ENCODE measurements around the gene ZNRF2.
"Not testable (repeated sequence)": the region's sequence is repeated elsewhere in the genome, so short reads cannot be mapped to it uniquely, and the experiment has no call there.

ZNRF2 gene

GRCh38 chr7:30363778-30364563 lies 79.6 kb downstream of the ZNRF2 start:
- no peak for DNase-seq (ENCODE audit: low spot score)

DNA sequence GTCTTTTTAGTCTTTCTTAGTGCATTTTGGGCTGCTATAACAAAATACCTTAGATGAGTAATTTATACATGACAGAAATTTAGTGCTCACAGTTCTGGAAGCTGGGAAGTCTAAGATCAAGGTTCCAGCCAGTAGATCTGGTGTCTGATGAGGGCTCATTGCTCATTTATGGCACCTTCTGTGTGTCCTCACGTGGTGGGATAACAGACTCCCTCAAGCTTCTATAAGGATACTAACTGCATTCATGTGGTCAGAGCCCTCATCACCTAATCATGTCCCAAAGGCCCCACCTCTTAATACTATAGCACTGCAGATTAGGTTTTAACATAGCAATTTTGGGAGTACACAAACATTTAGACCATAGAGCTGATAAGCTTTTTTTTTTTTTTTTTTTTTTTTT lies 80.4 kb downstream of the ZNRF2 start:
- DNase-seq (ENCODE audit: low spot score), result no peak

DNA sequence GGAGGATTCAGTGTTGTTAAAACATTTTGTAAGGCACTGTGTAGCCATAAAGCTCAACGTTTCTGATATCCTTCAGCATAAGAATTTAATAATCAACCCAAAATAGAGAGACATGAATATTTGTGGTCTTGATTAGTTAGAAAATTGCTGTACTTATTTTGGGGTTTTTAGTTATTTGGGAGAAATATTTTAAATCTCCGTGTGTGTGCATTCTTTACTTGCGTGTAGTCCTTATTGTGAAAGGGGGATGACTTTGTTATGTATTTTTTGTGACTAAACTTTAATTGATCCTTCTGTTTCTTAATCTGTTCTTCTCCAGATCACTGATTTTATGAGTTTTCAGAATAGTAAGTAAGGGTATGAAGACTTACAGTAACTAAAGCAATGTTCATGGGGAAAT lies 81.2 kb downstream of the ZNRF2 start:
- no peak for DNase-seq (ENCODE audit: low spot score)

GRCh38 chr7:30366606-30367005 lies 82.2 kb downstream of the ZNRF2 start:
- no peak for DNase-seq (ENCODE audit: low spot score)

DNA sequence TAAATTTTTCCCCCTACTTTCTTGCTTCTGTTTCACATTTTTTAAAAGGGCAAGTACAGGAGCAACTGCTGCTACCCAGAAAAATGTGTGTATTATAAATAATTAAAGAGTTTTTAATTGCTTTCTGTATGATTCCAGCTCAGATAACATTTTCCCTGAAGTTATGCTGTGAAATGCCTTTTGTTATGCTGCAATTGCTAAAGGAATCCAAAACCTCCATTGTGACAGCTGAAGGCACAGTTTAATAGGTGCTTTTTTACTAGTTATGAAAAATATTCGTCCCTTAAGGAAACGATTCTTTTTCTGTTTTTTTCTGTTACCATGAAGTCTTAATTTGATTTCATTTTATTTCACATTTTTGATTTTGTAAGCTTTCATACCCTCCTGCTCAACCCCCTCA lies 83.2 kb downstream of the ZNRF2 start:
- no peak for DNase-seq (ENCODE audit: low spot score)

DNA sequence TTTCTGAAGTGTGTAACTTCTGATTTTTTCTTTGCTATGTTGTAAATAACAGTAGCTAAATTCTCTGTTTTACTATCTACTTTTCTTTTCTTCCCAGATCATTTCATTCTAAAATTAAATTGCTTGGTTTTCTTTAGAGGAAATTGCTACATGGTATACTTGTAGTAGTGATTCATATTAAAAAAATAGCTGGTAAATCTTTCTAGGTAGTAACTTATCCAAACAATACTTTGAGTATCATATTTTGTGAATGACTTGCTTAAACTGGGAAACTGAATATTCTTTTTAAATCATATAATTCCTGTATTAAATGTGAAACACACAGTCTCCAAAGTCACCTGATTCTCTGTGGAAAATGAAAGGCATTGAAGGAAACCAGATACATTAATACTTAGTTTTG lies 85.5 kb downstream of the ZNRF2 start:
- no peak for DNase-seq (ENCODE audit: low spot score)

- no peak for DNase-seq (ENCODE audit: low spot score)
Measured at GRCh38 chr7:30371321-30371720, 86.9 kb downstream of the ZNRF2 start.

DNA sequence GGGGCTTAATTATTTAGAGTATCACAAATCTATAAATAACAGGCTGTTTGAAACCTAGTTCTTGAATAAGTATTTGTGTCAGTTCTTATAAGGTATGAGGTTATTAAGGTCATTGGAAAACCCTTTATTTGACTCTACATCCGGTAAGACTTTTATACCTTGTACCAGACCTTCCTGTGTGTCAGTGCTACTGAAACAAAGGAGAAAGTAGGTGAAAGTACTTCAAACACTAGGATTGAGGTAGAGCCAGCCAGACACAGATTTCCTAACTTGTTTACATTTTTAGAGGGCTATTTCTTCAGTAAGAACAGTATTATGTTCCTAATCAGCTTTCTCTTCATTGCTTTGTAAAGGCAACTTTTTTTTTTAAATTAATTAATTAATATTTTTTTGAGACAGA lies 93.9 kb downstream of the ZNRF2 start:
- DNase-seq (ENCODE audit: low spot score), result no peak

DNA sequence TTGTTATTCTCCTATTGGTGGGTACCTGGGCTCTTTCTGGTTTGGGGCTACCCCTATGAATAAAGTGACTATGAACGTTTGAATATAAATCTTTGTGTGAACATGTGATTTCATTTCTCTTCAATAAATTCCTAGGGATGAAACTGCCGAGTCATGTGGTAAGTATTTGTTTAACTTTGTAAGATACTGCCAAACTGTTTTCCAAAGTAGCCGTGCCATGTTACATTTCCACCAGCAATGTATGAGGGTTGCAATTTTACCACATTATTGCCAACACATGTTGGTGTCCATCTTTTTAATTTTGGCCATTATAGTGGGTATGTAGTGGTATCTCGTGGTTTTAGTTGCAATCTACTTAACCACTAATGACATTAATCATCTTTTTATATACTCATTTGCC lies 94.7 kb downstream of the ZNRF2 start:
- no peak for DNase-seq (ENCODE audit: low spot score)

GRCh38 chr7:30379741-30380140 lies 95.3 kb downstream of the ZNRF2 start:
- no peak for DNase-seq (ENCODE audit: low spot score)

DNA sequence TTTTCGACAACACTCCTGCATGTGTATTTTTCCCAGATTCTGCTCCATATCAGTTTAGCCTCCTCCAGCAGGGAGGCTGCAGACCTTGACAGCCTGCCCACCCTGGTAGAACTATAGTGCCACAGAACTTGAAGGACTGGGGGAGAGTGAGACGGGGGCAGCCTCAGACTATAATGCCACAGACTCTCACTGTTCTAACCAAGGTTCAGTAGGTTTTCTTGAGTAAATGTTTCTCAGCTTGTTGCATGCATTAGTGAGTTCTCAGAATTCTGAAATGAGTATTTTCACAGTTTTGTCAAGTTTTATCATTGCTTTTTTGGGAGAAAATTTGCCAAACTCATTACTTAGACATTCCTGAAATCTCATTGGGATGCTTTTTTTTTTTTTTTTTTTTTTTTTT lies 95.9 kb downstream of the ZNRF2 start:
- no peak for DNase-seq (ENCODE audit: low spot score)

GRCh38 chr7:30380824-30381223 lies 96.4 kb downstream of the ZNRF2 start:
- DNase-seq (ENCODE audit: low spot score), result not testable (repeated sequence)

- no peak for DNase-seq (ENCODE audit: low spot score)
Measured at GRCh38 chr7:30382607-30383006, 98.2 kb downstream of the ZNRF2 start.

DNA sequence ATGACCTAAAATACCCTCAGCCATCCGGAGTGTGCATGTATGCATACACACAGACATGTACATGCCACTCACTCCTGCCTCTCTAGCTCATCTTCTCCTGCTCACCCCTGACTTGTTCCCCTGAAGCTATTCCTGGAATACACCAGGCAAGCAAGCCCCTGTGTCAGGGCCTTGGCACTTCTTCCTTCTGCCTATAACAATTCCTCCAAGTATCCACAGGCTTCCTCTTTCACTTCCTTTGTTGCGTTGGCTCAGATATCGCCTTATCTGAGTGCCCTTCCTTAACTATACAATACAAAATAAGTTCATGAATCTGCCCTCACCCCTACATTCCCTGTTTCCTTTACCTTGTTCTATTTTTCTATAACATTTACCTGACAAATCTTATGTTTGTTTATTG lies 105.4 kb downstream of the ZNRF2 start:
- no peak for DNase-seq (ENCODE audit: low spot score)

DNA sequence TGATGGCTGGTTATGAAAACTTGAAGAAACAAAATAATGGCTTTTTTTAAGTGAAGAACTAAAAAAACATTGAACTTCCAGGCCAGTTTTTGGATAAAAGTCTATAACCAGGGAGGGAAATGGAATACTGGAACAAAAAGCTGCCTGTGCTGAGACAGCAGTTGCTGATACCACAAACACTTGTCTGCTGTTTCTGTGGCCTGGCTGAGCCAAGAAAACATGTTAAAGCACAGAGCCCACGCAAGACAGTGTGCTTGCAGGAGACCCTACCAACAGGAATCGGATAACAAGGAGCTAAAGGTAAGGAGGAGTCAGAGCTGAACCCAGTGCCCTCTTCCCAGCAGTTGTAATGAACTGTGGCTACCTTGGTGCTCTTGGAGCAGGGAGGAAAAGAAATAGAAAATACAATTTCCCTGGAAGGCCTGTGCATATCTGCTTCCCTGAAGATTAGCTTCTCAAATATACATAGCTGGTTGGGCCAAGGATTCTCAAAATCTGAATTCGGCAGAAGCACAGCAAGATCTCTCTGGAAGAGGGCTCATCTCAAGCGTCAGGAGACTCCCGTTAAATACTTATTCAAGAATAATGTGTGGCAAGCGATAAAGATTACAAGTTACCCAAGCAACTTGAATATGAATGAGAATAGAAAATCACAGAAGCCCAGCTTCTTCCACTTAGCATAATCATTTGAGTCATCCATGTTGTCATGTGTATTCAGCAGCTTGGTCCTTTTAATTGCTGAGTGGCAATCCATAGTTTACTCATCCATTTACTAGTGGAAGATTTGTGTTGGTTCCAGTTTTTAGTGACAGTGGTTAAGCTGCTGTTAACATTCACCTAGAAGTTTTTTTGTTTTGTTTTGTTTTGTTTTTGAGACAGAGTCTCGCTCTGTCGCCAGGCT lies 106.6 kb downstream of the ZNRF2 start:
- no peak for DNase-seq (ENCODE audit: low spot score)

- no peak for DNase-seq (ENCODE audit: low spot score)
Measured at GRCh38 chr7:30391806-30392205, 107.4 kb downstream of the ZNRF2 start.

DNA sequence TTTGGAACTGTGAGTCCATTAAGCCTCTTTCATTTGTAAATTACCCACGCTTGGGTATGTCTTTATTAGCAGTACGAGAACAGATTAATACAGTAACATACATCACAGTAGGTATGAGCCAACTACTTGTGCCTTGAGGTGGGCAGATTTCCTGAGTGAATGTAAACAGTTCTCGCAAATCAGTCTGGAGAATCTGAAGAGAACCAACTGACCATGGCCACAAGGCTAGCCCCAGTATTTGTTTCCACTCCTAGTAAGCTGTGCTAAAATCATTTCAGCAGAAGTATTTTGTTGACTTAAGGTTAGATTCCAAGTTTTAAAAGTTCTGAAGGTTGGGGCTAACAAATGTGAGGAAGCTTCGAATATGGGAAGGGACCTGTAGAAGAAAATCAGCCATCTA lies 111.3 kb downstream of the ZNRF2 start:
- DNase-seq (ENCODE audit: low spot score), result no peak

- DNase-seq (ENCODE audit: low spot score), result no peak
Measured at GRCh38 chr7:30396389-30396788, 112.0 kb downstream of the ZNRF2 start.

GRCh38 chr7:30403477-30403876 lies 119.1 kb downstream of the ZNRF2 start:
- DNase-seq (ENCODE audit: low spot score), result no peak

DNA sequence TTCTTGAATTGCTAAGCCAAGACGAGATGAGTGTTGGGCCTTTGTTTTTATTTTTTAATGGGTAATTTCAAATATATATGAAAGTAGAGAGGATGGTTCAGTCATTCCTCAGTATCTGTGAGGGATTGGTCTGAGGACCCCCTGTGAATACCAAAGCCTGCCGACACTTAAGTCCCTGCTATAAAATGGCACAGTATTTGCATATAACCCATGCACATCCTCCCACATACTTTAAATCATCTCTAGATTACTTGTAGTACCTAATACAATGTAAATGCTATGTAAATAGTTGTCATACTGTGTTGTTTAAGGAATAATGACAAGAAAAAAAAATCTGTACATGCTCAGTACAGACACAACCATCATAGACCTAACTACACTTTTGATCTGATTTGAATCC lies 120.8 kb downstream of the ZNRF2 start:
- DNase-seq (ENCODE audit: low spot score), result no peak

- DNase-seq (ENCODE audit: low spot score), result no peak
Measured at GRCh38 chr7:30406664-30407425, 122.4 kb downstream of the ZNRF2 start.

DNA sequence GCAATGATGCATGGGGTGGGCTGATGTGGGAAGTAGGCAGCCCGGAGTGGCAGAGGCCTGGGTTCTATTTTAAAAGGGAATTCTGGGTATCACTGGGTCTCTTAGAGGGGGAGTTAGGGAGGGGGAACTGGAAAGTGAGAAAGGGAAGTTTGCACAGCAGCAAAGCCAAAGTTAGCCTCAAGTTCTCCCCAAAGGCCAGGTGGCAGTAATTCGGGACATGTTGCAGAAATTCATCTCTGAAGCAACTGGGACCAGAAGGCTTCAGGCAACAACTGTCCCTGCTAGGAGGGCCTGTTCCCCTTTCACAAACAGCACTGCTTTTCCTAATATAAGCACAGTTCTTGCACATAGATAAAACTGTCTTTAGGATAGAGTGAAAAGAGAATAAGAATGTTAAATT lies 126.8 kb downstream of the ZNRF2 start:
- DNase-seq (ENCODE audit: low spot score), result no peak

DNA sequence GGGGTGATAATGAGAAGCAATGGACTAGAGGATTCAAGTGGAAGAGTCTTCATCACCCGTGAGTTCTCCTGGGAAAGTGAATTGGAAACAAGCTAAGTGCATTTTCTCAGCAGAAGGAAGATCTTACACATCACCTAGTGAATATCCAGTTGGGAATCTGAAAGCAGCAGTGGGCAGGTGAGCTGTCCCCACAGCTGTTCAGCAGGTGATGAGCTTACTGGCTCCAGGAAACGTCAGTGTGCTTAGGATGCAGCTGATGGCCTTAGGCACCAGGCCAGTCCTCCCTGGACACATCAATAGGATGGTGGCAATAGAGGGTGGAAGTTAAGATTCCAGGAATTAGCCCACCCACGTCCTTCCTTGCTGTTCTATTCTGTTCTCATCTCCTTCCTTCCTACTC lies 127.5 kb downstream of the ZNRF2 start:
- DNase-seq (ENCODE audit: low spot score), result no peak

All from AG08395 (cell line).